SHP77 (cell line): Measurements from ENCODE around the gene INPP5J.

Experiments
- DNase-seq, 2 experiments: peaks; one replicate each; lab custom pipeline; 2025; lab: John Stamatoyannopoulos, UW

INPP5J gene

DNA sequence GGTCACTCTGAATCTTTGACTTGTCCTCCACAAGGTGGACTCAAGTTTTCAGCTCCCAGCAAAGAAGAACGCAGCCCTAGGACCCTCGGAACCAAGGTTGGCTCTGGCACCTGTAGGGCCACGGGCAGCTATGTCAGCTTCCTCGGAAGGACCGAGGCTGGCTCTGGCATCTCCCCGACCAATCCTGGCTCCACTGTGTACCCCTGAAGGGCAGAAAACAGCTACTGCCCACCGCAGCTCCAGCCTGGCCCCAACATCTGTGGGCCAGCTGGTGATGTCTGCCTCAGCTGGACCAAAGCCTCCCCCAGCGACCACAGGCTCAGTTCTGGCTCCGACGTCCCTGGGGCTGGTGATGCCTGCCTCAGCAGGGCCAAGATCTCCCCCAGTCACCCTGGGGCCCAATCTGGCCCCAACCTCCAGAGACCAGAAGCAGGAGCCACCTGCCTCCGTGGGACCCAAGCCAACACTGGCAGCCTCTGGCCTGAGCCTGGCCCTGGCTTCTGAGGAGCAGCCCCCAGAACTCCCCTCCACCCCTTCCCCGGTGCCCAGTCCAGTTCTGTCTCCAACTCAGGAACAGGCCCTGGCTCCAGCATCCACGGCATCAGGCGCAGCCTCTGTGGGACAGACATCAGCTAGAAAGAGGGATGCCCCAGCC lies 2.2 kb downstream of the INPP5J start:
- no peak for DNase-seq

DNA sequence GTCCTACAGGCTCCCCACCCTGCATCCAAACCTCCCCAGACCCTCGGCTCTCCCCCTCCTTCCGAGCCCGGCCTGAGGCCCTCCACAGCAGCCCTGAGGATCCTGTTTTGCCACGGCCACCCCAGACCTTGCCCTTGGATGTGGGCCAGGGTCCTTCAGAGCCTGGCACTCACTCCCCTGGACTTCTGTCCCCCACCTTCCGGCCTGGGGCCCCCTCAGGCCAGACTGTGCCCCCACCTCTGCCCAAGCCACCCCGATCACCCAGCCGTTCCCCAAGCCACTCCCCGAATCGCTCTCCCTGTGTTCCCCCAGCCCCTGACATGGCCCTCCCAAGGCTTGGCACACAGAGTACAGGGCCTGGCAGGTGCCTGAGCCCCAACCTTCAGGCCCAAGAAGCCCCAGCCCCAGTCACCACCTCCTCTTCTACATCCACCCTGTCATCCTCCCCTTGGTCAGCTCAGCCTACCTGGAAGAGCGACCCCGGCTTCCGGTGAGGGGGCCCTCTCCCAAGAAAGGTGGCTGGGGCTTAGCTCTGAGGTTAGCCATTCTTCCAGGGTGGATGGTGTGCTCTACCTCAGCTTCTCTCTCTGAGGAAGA lies 2.9 kb downstream of the INPP5J start:
- DNase-seq = no peak

DNA sequence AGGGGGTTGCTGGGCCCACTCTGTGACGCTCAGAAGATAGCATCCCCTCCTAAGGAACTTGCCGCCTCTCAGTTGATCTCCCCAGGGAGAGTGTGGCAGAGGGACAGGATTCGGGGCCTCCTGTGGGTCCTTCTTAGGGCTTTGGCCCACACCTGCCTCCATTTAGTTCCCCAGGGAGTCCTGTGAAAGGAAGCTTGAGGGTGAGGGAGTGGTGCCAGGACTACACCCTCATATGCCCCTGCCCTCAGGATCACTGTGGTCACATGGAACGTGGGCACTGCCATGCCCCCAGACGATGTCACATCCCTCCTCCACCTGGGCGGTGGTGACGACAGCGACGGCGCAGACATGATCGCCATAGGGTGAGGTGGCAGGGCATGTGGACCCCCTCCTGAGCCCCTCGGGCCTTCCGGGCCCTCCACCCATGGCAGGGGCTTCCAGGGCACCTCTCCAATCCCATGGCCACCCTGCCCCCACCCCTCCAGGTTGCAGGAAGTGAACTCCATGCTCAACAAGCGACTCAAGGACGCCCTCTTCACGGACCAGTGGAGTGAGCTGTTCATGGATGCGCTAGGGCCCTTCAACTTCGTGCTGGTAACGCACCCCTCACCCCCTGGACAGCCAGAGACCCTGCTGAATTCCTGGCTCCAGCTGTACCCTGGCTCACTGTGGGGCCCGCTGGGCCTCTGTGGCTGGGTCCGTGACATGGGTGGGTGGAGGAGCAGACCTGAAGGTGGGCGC lies 3.5 kb downstream of the INPP5J start:
- no peak for DNase-seq

DNA sequence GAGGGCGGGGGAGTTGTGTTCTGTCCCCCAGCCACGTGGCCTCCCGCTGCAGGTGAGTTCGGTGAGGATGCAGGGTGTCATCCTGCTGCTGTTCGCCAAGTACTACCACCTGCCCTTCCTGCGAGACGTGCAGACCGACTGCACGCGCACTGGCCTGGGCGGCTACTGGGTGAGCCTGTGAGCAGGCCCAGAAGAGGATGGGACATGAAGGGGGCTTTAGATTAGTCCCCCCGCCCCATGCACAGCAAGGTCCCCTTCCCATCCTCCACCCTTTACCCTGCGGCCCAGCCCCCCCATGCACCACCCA lies 4.1 kb downstream of the INPP5J start:
- no peak for DNase-seq

DNA sequence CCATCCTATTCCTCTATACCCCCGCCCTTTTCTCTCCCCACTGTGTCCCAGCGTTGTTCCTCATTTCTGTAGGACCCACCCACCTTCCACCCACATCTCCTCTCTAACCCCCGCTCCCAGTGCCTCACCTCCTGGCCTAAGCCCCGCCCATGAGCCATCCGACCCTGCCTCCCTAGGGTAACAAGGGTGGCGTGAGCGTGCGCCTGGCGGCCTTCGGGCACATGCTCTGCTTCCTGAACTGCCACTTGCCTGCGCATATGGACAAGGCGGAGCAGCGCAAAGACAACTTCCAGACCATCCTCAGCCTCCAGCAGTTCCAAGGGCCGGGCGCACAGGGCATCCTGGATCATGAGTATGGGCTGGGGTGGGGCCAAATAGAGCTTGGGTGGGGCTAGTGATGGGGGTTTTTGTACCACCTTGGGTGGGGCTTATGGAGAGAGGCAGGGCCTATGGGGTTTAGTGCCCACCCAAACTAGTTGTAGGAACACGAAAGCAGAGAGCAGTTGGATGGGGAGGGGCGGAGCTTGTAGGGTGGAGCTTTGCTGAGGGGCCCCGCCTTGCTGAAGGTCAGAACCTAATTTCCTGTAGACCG lies 4.5 kb downstream of the INPP5J start:
- DNase-seq = no peak

DNA sequence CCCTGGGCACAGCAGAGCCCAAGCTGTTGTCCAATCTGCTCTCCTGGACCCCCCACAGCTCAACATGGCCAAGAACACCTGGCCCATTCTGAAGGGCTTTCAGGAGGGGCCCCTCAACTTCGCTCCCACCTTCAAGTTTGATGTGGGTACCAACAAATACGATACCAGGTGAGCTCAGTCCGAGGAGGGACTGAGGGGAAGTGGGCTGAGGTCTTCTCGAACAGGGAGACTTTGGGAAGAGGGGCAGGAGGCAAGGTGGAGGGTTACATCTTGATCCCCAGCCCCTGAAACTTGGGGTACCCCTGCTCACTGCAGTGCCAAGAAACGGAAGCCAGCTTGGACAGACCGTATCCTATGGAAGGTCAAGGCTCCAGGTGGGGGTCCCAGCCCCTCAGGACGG lies 5.4 kb downstream of the INPP5J start:
- DNase-seq = no peak

DNA sequence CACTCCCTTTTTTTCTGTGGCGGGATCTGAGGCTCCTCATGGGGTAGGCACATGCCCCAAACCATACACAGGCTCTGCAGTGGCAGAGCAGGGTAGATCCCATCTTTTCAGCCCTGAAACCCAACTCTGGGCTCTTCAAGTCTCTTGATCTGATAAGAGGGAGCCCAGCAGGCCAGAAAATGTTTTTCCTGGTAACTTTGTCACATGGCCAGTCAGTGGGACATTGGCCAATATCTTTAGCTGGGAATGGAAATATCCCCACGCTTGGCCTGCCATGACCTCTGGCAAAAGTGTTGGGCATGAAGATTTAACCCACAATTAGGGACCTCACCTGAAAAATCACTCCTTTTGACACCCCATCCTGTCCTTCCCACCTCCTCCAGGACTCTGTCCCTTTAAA lies 8.1 kb downstream of the INPP5J start:
- no peak for DNase-seq

DNA sequence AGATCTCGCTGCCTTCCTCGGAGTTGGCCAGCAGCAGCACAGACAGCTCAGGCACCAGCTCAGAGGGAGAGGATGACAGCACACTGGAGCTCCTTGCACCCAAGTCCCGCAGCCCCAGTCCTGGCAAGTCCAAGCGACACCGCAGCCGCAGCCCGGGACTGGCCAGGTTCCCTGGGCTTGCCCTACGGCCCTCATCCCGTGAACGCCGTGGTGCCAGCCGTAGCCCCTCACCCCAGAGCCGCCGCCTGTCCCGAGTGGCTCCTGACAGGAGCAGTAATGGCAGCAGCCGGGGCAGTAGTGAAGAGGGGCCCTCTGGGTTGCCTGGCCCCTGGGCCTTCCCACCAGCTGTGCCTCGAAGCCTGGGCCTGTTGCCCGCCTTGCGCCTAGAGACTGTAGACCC lies 11.1 kb downstream of the INPP5J start:
- no peak for DNase-seq

DNA sequence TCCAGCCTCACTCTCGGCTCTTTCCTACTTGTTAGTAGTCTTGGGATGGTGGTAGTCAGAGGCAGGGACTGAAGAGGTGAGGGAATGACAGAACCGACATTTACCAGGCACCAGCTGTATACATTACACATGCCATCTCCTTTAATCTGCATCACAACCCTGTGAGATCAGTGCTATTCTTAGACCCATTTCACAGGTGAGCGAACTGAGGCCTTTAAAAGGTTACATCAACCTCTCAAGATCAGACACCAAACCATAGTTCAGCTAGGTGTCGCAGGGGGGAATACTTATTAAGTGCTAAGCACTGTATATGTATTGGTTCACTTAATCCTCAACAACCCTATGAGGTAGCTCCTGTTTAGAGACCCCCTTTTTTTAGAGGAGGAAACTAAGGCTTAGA lies 11.9 kb downstream of the INPP5J start:
- DNase-seq = no peak

DNA sequence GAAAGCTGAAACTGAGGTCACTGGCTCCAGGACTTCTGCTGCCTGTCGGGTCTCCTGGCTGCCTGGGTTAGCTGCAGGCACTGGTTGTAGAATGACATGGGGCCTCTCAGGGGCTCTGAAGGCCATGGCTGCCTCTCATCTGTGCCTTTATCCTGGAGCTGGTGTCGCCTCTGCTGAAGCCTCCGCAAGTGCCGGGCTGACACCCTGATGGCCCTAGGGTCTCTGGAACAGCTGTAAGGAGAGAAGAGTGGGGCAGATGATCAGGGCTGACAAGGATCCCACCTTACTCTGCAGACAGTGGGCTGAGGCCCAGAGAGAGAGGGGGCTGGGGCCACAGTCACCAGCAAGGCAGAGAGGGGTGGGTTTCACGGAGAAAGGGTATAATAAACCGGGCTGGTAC lies 12.9 kb downstream of the INPP5J start:
- no peak for DNase-seq

DNA sequence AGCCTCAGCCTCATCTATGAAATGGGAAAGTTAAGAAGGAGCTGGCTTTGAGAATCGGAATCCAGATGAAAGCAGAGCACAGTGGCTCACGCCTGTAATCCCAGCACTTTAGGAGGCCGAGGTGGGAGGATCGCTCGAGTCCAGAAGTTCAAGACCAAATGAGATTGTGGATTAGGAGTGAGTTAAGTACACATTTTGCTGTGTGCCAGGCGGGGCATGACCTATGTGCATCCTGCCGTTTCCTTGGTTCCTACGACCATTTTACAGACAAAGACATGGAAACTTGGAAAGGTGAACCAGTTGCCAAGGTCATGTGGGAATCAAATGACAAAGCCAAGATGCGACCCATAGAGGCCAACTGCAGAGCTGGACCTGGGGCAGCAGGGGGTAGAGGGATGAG lies 13.4 kb downstream of the INPP5J start:
- DNase-seq = no peak

DNA sequence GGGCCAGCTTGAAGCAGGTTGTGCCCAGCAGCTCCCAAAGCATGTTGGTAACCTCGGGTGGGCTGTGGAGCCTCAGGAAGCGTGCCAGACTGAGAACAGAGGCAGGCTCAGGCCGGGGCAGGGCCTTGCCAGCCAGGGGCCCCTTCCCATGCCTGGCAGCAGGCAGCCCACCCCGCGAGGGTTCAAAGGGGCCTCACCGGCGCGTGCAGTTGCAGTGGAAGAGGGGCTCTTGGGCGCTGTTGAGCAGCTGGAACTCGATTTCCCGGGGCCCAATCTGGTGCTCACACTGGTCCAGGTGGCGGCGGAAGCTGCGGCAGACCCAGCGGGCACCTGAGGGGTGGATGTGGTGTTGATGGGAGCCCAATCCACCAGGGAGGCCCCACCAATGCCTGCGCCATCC lies 13.9 kb downstream of the INPP5J start:
- no peak for DNase-seq

DNA sequence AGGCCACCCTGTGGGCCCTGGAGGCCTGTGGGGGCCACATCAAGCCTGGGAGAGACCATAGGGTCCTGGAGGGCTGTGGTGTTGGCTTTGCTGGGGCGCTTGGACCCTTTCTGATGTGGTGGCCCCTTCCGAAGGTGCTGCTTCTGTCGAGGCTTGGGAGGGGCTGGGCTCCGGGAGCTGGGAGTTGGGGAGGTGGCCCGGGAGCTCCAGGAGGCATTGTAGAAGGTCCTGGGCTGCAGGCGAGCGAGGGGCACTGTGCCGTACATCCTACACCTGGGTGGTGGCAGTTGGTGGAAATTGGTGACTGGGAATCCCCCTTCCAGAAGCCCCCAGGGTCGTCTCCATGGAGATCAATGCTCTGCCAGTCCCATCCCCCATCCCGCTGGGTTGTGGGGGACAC lies 15.0 kb downstream of the INPP5J start:
- DNase-seq = no peak

DNA sequence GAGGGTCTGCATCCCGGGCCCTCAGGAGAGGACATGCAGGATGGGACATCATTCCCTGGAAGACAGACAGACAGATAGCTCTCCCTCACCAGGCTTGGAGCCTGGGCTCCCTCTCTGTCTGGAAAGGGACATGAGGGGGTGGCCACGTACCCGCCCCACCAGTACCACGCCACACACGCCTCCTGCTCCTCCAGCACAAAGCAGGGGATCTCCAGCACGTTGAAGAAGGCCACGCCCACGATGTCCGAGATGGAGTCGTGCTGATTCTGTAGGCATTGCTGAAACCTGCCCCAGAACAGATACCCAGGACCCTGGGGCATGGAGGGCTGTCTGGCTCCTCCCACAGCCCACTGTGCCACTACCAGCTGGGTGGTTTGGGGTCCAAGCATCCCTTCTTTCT lies 15.4 kb downstream of the INPP5J start:
- no peak for DNase-seq

DNA sequence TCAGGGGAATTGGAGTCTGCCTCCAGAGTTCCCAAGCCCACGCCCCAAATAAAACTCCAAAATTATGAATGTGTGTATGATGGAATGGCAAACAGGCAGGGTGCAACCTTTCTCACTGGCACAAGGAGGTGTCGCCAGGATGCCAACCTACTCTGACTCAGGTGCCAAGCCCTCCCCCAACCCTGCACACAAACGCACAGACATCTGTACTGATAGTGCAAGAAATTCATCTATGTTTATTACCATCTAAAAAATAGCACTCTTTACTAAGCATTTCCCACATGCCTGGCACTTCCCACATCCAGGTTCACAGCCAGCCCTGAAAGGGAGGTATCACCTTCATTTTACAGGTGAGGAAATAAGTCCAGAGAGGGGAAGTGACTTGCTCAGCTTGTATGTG lies 16.3 kb downstream of the INPP5J start:
- DNase-seq = no peak

DNA sequence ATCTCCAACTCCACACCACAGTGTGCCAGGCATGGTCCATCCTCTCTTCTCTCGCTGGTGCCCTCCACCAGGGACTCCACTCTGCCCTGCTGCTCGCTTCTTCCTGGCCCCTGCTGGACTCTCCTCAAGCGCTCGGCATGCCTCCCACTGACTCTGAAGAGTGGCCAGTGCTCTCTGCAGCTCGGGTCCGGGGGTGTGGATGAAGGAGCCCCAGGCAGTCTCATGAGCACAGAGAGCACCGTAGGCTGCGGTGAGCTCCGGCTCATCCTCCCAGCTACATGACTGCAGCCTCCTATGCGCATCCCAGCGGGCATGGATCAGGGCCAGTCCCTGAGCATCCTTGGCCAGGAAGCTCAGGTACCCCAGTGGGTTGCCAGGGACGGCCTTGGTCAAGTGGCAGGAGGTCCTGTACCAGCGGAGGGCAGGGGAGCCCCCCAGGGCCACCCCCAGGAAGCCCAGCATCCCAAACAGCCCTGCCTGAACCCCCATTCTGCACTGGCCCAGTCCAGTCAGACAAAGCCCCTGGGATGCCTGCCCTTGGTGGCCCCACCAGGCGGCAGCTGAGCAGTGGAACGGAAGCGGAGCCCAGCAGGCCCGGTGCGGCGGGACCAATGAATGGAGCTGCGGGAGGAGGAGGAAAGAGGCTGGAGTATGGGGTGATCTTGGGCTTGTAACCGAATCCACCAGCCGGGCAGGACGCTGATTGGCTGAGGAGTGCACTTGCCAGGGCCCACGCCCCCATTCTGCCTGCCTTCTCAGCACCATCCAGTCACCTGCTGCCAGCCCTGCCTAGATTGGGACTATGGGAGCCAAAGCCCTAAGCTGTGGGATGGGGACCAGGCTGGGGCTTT lies 17.3 kb downstream of the INPP5J start, which contains the start of gene PLA2G3:
TSS of gene PLA2G3 (minus strand) at position 643 of the 851 bp plus-strand sequence. CDS start at position 489, 154 bp downstream.
- DNase-seq = peak; percentile 17 to 59

DNA sequence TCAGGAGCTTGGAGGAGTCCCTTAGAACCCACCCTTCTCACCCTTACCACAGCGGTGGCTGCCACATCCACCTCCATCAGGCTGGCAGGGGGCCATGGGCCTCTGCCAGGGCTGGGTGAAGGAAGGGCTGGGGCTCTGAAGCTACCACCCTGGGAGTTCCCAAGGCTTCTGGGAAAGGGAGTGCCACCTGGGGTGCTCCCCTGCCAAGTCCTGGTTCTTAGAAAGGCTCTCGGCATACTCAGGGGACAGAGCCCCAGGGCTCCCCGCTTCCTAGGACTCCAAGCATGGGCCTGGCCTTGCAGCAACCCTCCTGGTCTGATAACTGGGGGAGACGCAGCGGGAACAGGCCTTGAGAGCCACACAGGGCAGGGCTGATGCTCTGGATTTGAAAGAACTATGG lies 18.0 kb downstream of the INPP5J start:
- no peak for DNase-seq

DNA sequence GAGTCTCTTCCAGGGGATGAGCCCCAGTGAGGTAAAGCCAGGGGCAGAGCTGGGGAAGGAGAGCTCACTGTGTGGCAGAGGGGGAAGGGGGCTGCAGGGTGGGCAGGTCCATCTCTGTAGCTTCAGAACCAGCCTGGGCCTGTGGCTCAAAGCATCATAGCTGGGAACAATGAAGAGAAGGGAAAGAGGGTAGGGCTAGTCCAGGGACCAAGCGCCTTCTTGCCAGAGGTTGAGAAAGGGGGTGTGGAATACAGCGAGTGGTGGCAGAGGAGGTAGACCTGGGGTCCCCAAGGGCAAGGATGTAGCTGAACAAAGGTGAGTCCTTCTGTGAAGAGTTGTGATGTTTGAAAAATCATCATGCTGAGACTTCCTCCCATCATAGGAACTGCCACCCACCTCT lies 18.8 kb downstream of the INPP5J start:
- DNase-seq = no peak

DNA sequence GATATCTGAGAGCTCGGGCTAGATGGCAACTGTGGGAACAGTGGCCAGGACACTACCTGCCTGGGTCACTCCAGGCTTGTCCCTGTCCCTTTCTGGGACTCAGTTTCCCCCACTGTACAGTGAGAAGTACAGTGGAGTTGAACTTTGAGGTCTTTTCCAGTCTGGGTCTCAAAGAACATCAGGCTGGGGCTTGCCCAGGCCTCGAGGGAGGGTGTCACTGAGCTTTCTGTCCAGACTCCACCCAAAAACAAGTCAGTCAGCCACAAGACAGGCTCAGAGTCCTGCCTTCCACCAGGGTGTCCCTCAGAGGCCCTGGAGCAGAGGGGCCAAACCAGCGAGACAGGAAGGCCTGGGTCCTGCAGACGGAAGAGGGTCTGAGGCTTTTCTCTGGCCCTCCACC lies 19.5 kb downstream of the INPP5J start:
- no peak for DNase-seq

DNA sequence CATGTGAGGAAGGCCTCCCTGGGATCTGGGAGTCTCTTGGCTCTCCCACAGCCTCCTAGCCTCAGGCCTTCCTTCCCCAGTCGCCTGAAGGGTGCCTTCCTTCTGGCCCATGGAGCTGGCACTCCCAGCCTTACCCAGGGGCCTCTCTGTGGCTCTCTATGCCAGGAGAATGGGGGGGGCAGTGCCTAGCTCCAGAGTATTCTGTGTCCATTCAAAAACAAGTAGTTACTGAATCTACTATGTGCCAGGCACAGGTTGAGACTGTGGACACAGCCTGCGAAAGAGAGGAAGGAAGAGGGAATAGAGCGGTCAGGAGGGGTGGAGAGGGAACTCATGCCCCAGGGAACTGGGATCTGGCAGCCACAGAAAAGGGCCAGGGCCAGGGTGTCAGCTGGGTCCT lies 20.3 kb downstream of the INPP5J start:
- DNase-seq = no peak

DNA sequence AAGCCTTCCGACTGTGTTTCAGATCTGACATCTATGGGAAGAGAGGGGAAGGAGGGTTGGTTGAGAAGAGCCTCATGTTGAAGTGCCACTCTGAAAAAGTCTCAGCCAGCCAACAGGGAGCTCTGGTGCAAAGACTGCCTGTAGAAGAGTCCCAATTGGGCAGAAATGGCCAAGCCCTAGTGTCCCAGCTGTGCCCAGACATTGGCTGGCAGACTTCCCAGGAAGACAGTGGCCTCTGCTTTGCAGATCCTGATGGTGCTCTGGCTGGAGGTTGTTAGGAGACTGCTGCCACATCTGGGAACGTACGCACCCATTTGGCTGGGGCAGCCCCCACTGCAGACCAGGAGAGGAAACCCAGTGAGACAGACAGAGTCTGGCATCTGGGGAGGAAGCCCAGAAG lies 20.8 kb downstream of the INPP5J start:
- no peak for DNase-seq

DNA sequence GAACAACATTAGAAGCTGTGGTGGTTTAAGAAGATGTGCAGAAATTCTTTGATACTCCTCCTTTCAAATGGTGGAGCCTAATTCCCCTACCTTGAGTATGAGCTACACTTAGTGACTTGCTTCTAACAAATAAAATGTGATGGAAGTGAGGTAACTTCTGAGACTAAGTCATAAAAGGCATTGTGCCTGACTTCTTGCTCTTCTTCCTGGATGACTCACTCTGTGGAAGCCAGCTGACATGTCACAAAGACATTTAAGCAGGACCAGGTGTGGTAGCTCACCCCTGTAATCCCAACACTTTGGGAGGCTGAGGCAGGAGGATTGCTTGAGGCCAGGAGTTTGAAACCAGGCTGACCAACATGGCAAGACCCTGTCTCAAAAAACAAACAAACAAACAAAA lies 21.5 kb downstream of the INPP5J start:
- DNase-seq = no peak
